ENCODE measurements around the gene TTC34.
"Not testable (repeated sequence)": the region's sequence is repeated elsewhere in the genome, so short reads cannot be mapped to it uniquely, and the experiment has no call there.

TTC34 gene

DNA sequence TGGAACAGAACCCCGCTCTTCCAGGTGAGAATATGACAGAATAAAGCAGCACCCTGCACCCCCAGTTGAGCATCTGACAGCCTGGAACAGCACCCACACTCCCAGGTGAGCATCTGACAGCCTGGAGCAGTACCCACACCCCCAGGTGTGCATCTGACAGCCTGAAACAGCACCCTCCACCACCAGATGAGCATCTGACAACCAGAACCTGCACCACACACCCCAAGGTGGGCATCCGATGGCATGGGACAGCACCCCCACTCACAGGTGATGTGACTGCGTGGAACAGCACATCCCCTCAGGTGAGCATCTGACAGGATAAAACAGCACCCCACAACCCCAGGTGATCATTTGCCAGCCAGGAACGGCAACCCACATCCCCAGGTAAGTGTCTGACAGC is 26.2 kb downstream of the TTC34 start:
- not testable (repeated sequence) for DNase-seq (ENCODE audit: low spot score)

GRCh38 chr1:2768052-2768451 is 33.4 kb downstream of the TTC34 start:
- not testable (repeated sequence) for DNase-seq (ENCODE audit: low spot score)

- not testable (repeated sequence) for DNase-seq (ENCODE audit: low spot score)
These were observed 42.1 kb downstream of the TTC34 start for GRCh38 chr1:2759433-2759832.

DNA sequence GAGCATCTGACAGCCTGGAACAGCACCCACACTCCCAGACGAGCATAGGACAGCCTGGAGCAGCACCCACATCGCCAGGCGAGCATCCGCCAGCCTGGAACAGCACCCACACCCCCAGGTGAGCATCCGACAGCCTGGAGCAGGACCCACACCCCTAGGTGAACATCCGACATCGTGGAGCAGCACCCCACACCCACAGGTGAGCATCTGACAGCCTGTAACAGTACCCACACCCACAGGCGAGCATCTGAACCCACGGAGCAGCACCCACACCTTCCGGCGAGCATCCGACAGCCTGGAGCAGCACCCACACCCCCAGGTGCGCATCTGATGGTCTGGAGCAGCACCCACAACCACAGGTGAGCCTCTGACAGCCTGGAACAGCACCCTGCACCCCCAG is 44.0 kb downstream of the TTC34 start:
- not testable (repeated sequence) for DNase-seq (ENCODE audit: low spot score)

DNA sequence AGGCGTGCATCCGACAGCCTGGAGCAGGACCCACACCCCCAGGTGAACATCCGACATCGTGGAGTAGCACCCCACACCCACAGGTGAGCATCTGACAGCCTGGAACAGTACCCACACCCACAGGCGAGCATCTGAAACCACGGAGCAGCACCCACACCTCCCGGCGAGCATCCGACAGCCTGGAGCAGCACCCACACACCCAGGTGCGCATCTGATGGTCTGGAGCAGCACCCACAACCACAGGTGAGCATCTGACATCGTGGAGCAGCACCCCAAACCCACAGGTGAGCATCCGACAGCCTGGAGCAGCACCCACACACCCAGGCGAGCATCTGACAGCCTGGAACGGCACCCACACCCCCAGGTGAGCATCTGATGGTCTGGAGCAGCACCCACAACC is 46.1 kb downstream of the TTC34 start:
- DNase-seq (ENCODE audit: low spot score), result not testable (repeated sequence)

DNA sequence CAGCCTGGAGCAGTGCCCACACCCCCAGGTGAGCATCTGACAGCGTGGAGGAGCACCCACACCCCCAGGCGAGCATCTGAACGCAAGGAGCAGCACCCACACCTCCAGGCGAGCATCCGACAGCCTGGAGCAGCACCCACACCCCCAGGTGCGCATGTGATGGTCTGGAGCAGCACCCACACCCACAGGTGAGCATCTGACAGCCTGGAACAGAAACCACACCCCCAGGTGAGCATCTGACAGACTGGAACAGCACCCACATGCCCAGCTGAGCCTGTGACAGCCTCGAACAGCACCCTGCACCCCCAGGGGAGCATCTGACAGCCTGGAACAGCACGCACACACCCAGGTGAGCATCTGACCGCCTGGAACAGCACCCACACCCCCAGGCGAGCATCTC is 46.9 kb downstream of the TTC34 start:
- not testable (repeated sequence) for DNase-seq (ENCODE audit: low spot score)

DNA sequence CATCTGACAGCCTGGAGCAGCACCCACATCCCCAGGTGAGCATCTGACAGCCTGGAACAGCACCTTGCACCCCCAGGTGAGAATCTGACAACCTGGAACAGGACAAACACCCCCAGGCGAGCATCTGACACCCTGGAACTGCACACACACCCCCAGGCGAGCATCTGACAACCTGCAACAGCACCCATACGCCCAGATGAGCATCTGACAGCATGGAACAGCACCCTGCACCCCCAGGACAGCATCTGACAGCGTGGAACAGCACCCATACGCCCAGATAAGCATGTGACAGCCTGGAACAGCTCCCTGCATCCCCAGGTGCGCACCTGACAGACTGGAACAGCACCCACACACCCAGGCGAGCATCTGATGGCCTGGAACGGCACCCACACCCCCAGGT is 49.0 kb downstream of the TTC34 start:
- DNase-seq (ENCODE audit: low spot score), result not testable (repeated sequence)

- DNase-seq (ENCODE audit: low spot score), result not testable (repeated sequence)
These were observed 49.6 kb downstream of the TTC34 start for GRCh38 chr1:2751866-2752265.

- not testable (repeated sequence) for DNase-seq (ENCODE audit: low spot score)
These were observed 50.4 kb downstream of the TTC34 start for GRCh38 chr1:2750766-2751730.

- not testable (repeated sequence) for DNase-seq (ENCODE audit: low spot score)
These were observed 51.3 kb downstream of the TTC34 start for GRCh38 chr1:2750041-2750680.

- DNase-seq (ENCODE audit: low spot score), result not testable (repeated sequence)
These were observed 52.9 kb downstream of the TTC34 start for GRCh38 chr1:2748626-2749025.

GRCh38 chr1:2694796-2695195 is 106.7 kb downstream of the TTC34 start:
- DNase-seq (ENCODE audit: low spot score), result not testable (repeated sequence)

- not testable (repeated sequence) for DNase-seq (ENCODE audit: low spot score)
These were observed 111.3 kb downstream of the TTC34 start for GRCh38 chr1:2690180-2690579.

- DNase-seq (ENCODE audit: low spot score), result not testable (repeated sequence)
These were observed 113.2 kb downstream of the TTC34 start for GRCh38 chr1:2688336-2688665.

GRCh38 chr1:2687638-2688335 is 113.7 kb downstream of the TTC34 start:
- DNase-seq (ENCODE audit: low spot score), result not testable (repeated sequence)

DNA sequence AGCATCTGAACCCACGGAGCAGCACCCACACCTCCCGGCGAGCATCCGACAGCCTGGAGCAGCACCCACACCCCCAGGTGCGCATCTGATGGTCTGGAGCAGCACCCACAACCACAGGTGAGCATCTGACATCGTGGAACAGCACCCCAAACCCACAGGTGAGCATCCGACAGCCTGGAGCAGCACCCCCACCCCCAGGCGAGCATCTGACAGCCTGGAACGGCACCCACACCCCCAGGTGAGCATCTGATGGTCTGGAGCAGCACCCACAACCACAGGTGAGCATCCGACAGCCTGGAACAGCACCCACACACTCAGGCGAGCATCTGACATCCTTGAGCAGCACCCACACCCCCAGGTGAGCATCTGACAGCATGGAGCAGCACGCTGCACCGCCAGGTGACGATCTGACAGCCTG is 114.3 kb downstream of the TTC34 start:
- DNase-seq (ENCODE audit: low spot score), result not testable (repeated sequence)

- not testable (repeated sequence) for DNase-seq (ENCODE audit: low spot score)
These were observed 115.2 kb downstream of the TTC34 start for GRCh38 chr1:2686091-2686863.

GRCh38 chr1:2685671-2686070 is 115.8 kb downstream of the TTC34 start:
- not testable (repeated sequence) for DNase-seq (ENCODE audit: low spot score)

- DNase-seq (ENCODE audit: low spot score), result not testable (repeated sequence)
These were observed 116.6 kb downstream of the TTC34 start for GRCh38 chr1:2684878-2685277.

DNA sequence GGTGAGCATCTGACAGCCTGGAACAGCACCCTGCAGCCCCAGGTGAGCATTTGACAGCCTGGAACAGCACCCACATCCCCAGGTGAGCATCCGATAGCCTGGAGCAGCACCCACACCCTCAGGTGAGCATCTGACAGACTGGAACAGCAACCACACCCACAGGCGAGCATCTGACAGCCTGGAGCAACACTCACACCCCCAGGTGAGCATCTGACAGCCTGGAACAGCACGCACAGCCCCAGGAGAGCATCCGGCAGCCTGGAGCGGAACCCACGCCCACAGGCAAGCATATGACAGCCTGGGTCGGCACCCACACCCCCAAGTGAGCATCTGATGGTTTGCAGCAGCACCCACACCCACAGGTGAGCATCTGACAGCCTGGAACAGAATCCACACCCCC is 117.5 kb downstream of the TTC34 start:
- DNase-seq (ENCODE audit: low spot score), result not testable (repeated sequence)

DNA sequence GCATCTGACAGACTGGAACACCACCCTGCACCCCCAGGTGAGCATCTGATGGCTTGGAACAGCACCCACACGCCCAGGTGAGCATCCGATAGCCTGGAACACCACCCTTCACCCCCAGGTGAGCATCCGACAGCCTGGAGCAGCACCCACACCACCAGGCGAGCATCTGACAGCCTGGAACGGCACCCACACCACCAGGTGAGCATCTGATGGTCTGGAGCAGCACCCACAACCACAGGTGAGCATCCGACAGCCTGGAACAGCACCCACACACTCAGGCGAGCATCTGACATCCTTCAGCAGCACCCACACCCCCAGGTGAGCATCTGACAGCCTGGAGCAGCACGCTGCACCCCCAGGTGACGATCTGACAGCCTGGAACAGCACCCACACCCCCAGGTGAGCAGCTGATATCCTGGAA is 118.2 kb downstream of the TTC34 start:
- DNase-seq (ENCODE audit: low spot score), result not testable (repeated sequence)

GRCh38 chr1:2682879-2683278 is 118.6 kb downstream of the TTC34 start:
- DNase-seq (ENCODE audit: low spot score), result not testable (repeated sequence)

All from Ammon's horn (tissue), 1 donor.